NCI-H1694 treated with DMSO at 0.1 percent for 48 hours (cell line): ENCODE results near the gene GNB1.

Experiments
- DNase-seq: peaks from one replicate; lab custom pipeline; 2025; lab: John Stamatoyannopoulos, UW

Gene GNB1

DNA sequence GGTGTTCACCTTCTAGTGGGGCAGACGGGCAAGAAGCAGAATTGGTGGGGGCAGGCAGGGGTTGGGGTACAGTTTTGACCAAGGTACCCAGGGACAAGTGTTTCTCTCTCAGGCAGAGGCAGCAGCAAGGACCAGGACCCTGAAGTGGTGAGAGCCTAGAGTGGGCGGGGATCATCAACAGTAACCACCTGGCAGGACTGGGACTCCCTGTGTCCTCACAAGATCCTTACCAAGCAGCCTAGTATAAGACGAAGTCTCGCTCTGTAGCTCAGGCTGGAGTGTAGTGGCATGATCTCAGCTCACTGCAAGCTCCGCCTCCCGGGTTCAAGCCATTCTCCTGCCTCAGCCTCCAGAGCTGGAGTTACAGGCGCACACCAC lies 109.4 kb downstream of the GNB1 start:
- DNase-seq = no peak

DNA sequence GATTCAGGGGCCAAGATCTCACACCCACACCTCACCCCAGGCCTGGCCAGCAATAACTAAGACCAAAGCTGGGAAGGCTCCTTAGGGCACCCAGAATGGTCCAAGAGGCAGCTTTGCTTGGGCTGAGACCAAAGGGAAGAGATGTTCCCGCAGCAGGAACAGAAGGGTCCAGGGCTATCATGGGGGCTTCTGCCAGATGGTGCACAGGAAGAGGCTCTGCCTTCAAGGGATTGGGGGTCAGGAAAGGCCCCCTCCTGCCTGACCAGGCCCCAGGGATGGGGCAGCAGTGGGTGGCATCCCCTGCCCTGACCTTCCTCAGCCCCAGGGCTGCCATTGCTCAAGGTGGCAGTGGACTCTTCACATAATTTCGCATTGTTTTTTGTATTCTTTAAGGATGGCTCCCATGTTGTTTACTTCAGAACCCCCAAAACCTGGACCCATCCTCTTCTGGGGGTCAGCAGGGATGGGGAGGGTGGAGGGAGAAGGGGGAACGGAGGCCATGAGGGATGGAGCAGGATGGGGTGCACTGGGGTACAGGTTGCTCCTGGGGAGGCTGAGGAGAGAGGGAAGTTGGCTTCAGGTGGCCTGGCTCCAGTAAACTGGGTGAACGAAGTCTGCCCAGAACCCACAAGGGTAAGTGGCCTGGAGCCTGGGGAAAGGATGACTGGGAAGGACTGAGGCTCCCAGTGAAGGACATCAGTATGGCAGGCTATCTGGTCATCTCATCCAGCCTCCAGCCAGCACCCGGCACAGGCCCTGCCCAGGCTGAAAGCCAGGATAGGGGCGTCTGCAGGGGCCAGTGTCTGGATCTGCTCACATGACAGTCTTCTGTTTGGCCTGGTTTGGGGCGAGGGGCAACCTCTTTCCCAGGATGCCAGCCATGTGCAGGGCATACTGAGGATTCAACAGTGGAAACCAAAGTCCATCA lies 110.0 kb downstream of the GNB1 start:
- DNase-seq = no peak

DNA sequence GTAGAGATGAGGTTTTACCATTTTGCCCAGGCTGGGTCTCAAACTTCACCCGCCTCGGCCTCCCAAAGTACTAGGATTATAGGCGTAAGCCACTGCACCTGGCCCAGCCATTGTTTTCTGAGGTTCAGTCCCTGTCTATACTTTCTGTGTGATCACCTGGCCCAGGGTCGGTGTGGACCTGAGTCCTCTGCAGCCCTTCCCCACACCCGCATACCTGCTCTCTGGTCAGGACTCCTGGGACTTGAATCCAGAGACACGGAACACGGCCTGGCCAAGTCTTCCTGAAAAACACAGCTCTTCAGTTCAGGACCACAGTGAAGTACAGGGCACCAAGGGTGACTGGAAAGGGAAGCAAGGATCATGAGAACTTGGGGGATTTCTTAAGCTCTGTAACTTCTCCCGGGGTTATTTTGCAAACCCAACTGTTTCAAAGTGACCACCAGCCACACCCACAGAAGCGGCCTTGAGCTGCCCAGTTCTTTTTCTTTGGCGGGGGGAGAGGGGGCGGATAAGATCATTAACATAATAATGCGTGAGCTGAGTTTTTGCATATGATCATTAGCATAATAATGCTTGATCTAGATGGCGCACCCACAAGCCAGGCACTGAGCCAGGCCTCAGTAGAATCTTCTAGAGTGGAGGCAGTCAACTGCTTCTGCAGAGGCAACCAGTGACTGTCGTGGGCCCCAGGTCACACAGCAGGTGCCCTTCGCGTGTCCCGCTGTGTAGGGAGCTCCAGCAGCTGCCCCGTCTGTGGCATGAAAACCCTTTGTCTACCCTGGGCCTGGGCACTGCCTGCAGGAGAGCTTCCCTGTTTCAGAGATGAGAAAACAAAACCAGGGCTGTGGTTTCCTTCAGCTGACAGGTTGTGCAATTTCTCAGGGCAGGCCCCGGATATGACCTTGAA lies 110.9 kb downstream of the GNB1 start:
- no peak for DNase-seq

DNA sequence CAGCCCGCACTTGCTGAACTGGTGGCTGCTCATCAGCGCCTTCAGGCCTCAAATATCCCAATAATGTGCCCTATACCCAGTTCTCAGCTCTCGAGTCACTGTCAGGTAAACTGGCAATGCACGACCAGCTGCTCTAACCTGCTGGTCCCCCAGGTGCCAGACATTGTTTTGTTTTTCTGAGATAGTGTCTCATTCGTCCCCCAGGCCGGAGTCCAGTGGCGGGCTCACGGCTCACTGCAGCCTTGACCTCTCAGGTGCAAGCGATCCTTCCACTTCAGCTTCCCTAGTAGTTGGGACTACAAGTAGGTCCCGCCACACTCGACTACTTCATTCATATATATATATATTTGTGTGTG lies 111.6 kb downstream of the GNB1 start:
- no peak for DNase-seq

DNA sequence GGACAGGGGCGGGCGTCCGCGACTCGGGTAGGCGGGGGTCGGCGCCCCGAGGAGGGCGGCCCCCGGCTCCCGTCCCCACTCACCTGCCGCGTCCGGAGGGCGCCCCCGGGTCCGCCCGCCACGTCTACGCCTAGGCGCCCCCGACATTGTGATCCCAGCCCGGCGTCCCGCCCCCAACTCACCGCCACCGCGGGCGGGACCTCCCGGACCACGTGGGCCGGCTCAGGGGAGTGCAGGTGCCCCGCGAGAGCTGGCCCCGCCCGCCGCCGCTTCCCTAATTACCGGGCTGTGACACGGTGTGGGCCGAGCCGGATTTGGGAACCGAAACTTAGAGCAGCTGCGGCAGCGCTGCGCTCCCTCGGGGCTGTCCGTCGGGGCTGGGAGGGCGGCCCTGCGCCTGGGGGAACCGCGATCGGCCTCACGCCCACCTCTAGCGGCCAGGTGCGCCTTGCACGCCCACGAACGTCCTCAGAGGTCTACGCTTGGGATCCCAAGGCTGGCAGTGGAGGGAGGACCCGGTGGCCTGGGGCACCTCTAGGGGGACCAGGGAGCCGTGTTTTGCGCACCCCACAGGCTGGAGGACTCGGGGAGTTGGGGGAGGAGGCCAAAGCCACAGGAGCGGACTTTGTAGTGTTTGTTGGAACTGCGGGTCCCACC lies 112.1 kb downstream of the GNB1 start:
- DNase-seq = no peak

DNA sequence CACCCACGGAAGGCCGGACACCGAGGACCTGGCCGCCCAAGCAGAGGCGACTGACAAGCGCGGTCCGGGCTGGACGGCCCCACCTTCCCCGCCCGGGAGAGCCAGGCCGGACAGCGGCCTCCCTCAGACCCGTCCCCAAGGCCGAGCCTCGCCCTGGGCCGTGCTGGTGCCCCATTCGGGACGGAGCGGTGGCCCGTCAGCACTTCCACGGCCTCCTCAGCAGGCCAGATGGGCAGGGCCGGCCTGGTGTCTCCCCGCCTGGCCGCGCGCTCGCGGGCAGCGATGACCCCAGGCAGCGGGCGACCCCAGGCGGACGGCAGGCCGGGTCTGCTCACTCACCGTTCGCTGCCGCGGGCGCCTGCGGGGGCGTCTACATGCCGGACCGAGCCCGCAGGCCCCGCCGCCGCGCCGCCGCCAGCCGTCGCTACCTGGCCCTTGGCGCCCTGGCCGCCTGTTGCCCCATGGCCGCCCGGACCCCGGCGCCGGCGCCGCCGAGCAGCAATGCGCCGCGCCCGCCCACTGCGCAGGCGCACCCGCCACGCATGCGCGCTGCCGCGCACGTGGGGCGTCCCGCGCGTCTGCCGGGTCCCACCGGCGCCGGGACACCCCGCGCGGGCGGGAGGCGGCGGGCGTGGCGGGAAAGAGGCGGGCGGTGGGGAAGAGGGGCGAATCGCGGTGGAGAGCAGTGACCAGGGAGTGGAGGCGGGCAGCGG lies 112.8 kb downstream of the GNB1 start, which contains the start of gene NADK:
Gene NADK (minus strand): TSS at position 521 of the 713 bp plus-strand sequence. CDS start 13,064 bp downstream, outside the sequence.
- DNase-seq = no peak

DNA sequence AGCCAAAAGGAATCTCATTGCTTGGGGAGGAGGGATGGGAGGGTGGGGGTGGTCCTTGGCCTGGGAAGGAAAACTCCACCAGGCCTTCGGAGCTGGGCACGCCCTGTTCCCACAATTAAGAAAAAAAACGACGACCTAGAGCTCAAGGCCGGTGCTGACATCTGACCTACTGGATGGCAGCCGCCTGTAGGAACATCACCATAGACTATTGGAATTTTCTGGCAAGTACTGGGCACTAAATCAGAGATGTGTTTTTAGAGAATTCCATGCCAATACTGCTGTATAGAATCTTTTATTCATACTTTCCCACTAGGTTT lies 113.3 kb downstream of the GNB1 start:
- DNase-seq = no peak

DNA sequence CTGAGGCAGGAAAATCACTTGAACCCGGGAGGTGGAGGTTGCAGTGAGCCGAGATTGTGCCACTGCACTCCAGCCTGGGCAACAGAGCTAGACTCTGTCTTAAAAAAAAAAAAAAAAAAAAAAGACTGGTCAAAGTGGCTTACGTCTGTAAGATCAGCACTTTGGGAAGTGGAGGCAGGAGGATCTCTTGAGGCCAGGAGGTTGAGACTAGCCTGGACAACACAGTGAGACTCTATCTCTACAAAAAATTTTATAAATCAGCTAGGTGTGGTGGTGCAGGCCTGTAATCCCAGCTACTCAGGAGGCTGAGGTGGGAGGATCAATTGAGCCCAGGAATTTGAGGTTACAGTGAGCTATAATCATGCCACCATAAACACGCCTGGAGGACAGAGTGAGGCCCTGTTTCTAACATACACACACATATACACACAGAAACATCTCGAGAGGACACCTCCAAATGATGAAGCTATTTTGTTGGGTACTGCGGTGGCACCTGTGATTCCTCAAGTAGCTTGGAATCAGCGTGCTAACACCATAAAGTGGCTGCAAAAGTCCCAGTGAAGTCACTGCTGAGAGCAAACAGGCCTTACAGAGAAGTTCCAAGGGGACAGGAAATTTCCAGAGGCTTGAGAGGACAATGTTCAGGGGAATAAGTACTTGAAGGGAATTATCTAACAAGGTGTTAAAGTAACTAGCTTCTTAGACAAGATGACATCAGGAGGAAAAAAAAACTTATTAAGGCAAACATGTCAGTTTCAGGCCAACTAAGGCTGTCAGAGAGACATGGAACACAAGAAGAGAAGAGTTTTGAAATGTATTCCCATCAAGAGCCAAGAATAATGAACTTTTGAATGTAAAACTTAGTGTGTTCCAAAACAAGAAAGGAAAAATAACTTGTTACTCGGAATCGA lies 114.0 kb downstream of the GNB1 start:
- DNase-seq = no peak

DNA sequence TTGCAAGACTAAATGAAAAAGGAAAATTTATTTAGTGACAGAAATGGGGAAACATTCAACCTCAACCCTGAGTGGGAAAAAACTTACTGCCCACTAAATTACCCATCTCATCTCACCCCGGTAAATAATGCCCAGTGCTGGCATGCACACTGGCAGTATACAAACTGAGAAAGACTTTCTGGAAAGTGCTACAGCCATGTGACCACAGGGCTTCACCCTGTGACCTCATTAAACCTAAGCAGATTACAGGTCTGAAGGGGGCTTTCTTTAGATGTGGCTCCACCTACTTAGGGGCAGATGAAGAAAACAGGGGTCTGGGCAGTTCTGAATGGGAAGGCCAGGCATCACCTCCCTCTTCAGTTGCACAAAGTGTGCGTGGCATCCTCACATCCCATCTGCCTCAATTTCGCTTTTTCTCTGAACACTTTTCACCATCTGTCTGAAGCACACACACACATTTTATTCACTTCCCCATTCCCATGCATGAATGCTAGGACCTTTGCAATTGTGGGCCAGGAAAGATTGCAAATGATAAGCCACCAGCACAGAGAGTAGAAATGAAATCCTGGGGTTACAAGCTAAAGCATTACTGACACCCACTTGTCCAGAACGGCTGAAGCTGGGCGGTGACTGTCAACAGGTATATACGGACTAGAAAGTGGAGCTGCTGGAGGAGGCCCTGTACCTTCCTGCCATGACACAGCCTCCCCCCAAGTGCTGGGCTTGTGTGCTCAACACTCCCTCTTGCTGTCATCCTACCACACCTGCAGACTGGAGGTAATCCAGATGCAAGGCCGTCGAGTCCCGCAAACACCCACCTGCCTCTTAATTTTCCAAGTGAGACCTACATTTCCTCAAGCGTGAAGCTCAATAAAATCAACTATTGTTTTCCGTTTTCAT lies 115.3 kb downstream of the GNB1 start:
- no peak for DNase-seq

DNA sequence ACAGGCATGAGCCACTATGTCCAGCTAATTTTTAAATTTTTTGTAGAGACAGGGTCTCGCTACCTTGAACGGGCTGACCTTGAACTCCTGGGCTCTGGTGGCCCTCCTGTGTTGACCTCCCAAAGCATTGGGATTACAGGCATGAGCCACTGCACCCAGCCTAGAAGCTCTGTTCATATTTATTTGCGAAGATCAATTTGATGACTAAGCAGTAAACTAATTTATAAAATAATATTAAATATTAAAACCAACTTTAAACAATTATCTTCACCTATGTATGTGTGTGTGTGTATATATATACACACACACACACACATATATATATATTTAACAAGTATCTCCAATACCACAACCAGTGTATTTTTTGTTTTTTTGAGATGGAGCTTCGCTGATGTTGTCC lies 117.0 kb downstream of the GNB1 start:
- no peak for DNase-seq

DNA sequence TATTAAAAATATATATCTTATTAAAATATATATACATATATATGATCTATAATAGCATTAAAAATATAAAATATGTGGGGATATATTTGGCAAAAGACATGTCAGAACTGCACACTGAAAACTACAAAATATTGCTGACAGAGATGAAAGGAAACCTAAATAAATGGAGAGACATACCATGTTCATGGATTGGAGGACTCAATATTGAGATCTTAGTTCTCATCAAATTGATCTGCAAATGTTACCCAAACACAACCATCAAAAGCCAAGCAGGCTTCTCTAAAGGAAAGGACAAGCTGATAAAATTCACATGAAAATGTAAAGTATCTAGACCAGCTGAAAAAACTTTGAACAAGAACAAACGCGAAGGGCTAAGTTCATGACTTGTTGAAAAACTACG lies 119.8 kb downstream of the GNB1 start:
- DNase-seq = no peak

DNA sequence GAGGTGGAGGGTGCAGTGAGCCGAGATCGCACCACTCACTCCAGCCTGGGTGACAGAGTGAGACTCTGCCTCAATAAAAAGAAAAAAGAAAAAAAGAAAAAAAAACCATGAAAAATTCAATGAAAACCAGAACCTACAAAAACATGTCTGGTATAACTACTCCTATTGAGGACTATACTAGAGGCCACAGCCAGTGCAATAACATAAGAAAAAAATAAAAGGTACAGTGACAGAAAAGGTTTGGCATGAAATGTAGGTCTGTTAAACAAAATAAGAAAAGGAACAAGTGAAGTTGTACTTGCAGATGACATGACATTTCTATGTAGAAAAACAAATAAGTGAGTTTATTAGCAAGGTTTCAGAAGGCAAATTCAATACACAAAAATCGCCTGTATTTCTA lies 120.8 kb downstream of the GNB1 start:
- DNase-seq = no peak

DNA sequence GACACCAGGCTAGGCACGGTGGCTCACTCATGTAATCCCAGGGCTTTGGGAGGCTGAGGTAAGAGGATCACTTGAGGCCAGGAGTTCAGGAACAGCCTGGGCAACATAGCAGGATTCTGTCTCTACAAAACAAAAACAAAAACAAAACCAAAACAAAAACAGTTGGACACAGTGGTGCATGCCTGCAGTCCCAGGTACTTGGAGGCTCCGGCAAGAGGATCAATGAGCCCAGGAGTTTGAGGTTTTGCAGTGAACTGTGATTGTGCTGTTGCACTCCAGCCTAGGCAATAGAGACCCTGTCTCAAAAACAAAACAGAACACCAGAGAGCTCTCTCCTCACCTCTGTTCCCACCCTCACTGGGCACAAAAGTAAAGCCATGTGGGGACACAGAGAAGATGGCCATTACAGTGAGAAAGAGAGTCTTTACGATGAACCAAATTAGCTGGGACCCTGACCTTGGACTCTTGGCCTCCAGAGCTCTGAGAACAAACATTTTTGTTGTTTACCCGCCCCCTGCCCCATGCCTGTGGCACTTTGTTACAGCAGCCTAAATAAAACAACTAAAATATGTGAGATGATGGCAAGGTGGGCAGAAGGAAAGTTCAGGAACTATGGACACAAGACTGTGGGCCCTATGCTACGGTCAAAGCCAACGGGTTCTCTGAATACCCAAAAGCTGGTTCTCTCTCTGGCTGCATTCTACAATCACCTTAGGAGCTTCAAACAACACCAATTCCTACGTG lies 122.5 kb downstream of the GNB1 start:
- no peak for DNase-seq

DNA sequence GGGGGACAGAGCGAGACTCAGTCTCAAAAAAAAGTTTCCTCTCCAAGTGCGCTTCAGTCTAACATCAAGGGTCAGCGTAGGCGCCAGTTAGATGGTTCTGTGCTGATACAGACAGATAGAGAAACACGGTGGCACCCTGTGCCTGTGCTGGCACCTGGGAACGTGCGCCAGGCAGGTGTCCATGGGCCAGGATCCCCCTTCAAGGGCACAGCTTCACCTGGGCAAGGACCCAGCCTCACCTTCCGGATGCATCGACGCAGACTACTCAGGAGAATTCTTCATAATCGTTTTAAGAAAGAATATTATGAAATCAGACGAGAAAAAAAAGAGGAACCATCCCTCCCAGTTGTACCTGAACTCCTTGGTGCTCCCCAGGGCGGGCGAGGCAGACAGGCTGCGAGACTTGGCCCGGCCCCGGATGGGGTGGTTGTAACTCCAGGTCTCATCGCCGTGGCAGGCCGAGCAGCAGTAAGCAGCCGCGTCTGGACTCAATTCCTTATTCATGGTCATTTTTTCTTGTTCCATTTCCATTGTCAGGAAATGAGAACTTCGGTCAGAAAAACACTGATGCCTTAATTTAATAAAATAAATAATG lies 125.9 kb downstream of the GNB1 start:
- DNase-seq = no peak

DNA sequence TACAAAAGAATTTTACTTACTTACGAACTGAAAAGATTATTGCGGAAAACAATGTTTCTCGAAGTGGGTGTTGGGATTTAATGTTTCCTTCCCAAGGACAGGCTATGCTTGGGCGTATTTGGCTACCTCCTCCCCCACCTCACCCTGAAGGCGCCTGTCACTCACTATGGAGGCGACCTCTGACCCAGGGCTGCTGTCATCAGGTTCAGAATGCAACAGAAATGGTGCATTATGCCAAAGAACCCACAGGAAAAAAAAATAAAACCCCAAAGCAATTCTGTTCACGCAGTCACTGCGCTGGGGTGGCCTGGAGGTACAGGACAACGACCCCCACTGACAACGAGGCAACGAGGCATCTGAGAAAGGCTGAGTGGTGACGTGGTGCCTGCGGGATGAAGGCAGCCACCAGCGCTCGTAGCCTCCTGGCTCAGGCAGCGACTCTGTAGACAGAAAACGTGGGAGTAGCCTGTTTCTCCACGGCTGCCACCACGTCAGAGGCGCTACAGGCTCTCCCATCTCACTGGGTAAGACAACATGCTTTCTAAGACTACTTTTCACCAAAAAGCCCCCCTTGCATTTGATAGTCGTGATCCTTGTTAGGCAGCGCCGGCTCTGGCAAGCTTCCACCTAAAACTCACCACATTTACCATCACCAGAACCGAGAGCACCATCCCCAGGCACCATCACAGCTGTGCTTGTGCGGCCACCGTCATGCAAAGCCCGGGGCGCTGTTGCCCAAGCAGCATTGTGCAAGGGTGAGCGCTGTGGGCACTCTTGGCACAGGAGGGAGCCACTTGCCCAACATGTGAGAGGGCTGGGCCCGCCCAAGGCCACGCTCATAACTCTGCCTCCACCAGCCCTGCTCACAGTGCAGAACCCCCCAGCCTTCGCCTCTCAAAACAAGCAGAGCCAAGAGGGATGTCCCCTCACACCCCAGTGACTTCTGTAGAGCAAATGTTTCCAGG lies 126.9 kb downstream of the GNB1 start:
- no peak for DNase-seq

DNA sequence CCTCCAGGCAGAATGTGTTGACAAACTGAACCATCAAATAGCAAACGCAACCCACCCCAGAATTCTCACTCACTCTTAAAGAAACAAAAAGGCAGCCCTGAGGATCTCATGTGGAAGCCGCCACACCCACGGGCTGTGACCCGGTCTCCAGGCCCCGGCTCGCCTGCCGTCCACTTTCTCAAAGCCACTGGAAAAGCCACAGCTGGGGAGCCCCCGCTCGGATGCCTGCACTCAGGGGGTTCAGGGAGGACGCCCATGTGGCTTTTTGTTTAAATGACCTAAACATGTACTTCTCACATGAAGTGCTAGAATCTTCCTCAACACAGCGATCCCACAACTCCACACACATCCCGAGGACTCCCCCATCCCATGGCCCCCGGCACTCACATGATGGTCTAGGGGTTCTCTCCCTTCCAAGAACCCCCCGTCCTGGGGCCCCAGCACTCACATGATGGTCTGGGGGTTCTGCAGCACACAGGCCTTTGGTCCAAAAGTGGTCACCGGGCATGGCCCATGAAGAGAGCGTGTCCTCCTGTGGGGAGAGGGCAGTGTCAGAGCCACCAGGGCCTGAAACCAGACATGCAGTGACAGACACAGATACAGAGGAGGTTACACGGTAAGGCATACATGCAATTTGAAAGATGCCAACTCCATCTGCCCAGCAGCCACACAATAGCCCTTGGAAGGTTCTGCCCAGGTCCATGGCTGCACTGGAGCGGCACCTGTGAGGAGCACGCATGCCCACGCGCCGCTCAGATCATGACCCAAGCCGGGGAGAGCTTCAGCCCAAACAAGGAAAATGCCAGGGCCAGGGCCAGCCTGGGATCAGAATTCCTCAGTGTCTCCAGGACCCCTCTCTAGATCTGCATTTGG lies 129.1 kb downstream of the GNB1 start:
- DNase-seq = no peak

DNA sequence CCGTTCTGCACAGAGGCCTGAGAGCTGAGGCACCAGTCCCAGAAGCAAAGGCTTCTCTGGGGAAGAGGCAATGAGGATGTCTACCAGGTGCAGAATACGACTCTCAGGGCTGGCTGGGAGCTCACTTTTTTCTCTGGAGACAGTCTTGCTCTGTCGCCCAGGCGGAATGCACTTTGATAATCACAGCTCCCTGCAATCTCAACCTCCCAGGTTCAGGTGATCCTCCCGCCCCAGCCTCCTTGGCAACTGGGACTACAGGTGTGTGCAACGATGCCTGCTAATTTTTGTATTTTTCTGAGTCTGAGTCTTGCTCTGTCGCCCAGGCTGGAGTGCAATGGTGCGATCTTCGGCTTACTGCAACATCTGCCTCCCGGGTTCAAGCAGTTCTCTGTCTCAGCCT lies 130.2 kb downstream of the GNB1 start:
- DNase-seq = no peak
